ENCODE measurements around the gene ADAMTS14. TPM values are rescaled to one million over a fixed set of nuclear protein-coding genes. Genes with fewer than 3 reads are reported as not detected.
A peak's percentile ranks its signal among the peaks of the same experiment; 100 is the strongest.

ADAMTS14 gene
- total RNA-seq, 2 donors from 2014 or later: 0.44 to 0.79 TPM

DNA sequence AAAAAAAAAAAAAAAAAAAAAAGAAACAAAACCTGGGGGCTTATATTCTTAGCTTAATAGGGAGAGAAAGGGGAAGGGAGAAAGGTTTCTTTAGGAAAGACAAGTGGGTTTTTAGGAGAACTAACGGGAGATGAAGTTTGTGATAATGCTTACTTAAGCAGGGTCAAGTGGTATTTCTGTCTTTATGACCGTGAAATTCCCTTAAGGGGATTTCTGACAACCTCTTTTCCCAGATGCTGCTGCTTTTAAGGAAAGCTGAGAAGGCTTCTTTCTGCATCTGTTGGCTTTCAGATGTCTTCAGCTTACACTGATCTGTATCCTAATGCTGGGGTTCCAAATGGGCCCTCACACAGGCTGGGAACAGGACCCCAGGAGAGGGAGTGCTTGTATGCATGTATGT, 42.6 kb downstream of the ADAMTS14 start:
- H3K27me3 Mint-ChIP-seq (ENCODE audit: insufficient read depth): no peaks in the 10 kb centered on the region
- WGBS, 2 experiments (ENCODE audit: insufficient coverage in 1 of 2, insufficient read length in 1 of 2): 92 to 97% methylated on average over 2 of the region's 2 CpGs
- no peaks in the 10 kb centered on the region for H3K36me3 Mint-ChIP-seq (ENCODE audit: low read depth)
- no peaks in the 10 kb centered on the region for H3K27me3 ChIP-seq (ENCODE audit: control insufficient read depth, insufficient read depth, low read length, poor library complexity, severe bottlenecking)
- H3K9me3 ChIP-seq (ENCODE audit: control insufficient read depth, low read length): no peaks in the 10 kb centered on the region
- no peak overlapping the region for H3K27ac ChIP-seq (ENCODE audit: low read depth, low read length)
- no peaks in the 10 kb centered on the region for H3K4me1 ChIP-seq (ENCODE audit: control insufficient read depth, insufficient read depth, low read length)
- H3K36me3 ChIP-seq (ENCODE audit: control insufficient read depth, insufficient read depth, low read length): no peaks in the 10 kb centered on the region
- TF ChIP-seq, protein P1, sequence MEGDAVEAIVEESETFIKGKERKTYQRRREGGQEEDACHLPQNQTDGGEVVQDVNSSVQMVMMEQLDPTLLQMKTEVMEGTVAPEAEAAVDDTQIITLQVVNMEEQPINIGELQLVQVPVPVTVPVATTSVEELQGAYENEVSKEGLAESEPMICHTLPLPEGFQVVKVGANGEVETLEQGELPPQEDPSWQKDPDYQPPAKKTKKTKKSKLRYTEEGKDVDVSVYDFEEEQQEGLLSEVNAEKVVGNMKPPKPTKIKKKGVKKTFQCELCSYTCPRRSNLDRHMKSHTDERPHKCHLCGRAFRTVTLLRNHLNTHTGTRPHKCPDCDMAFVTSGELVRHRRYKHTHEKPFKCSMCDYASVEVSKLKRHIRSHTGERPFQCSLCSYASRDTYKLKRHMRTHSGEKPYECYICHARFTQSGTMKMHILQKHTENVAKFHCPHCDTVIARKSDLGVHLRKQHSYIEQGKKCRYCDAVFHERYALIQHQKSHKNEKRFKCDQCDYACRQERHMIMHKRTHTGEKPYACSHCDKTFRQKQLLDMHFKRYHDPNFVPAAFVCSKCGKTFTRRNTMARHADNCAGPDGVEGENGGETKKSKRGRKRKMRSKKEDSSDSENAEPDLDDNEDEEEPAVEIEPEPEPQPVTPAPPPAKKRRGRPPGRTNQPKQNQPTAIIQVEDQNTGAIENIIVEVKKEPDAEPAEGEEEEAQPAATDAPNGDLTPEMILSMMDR (conservative IDR thresholded peaks at IDR 0.05): no peak
- no peak overlapping the region for H3K27ac Mint-ChIP-seq
- H3K9me3 Mint-ChIP-seq: no peaks in the 10 kb centered on the region
- no peak for DNase-seq
- H3K9ac ChIP-seq (ENCODE audit: extremely low read depth, low read length, poor library complexity, severe bottlenecking): no peak overlapping the region
- H3K4me1 Mint-ChIP-seq: no peaks in the 10 kb centered on the region
- H3K4me3 ChIP-seq (ENCODE audit: low read length): no peak overlapping the region
- H3K4me3 Mint-ChIP-seq: no peak overlapping the region

DNA sequence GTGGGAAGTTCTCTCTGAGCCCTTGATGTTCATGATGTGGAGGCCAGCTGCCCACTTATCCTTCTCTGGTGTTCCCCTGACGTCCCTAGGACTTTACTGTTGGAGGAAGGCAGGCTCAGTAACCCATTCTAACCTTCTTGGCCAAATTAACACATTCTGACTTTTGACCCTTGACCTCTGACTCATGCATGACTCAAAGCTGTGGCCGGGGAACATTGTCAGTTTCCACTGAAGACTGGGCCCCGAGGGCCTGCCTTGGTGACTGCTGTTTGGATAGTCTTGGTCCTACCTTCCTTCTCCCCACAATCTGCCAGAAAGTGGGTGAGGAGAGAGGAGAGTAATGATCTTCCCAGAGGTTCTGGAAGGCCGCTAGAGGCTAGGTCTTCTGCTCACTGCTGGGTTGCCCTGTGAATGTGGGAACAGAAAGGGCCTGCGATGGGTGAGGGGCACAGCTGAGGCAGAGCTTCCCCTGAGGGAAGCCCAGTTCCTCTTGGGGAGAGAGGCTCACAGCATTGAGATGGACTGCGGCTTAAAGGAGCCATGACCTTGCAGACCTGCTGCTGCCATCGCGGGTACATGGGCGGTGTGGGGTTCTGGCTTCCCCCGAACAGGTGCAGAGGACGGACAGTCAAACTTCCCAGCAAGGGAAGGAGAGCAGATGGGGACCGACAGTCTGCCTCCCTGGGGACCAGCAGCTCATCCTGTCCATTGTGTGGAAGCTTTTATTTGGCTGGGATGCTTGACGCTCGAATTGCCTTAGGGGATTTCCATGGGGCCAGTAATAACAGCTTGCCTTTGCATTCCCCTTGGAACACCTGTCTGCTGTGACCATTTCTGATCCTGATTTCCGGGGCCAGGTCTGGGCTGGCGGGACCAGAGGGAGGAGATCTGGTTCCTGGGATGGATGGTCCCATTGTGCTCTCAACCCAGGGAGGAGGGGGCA, 43.8 kb downstream of the ADAMTS14 start:
- no peak overlapping the region for H3K27ac Mint-ChIP-seq
- no peaks in the 10 kb centered on the region for H3K27me3 Mint-ChIP-seq (ENCODE audit: insufficient read depth)
- Histone ChIP-seq H3K27ac (ENCODE audit: low read depth, low read length) (no peak overlapping the region), H3K4me1 (ENCODE audit: control insufficient read depth, insufficient read depth, low read length) (no peaks in the 10 kb centered on the region), H3K4me3 (ENCODE audit: low read length) (no peak overlapping the region), H3K9ac (ENCODE audit: extremely low read depth, low read length, poor library complexity, severe bottlenecking) (no peak overlapping the region), H3K27me3 (ENCODE audit: control insufficient read depth, insufficient read depth, low read length, poor library complexity, severe bottlenecking) (no peaks in the 10 kb centered on the region), H3K36me3 (ENCODE audit: control insufficient read depth, insufficient read depth, low read length) (no peaks in the 10 kb centered on the region), H3K9me3 (ENCODE audit: control insufficient read depth, low read length) (no peaks in the 10 kb centered on the region)
- no peaks in the 10 kb centered on the region for H3K36me3 Mint-ChIP-seq (ENCODE audit: low read depth)
- no peak for DNase-seq
- no peak overlapping the region for H3K4me3 Mint-ChIP-seq
- H3K4me1 Mint-ChIP-seq: no peaks in the 10 kb centered on the region
- no peaks in the 10 kb centered on the region for H3K9me3 Mint-ChIP-seq
- 81 to 91% methylated on average over 6 to 16 of the region's 16 CpGs for WGBS, 2 experiments (ENCODE audit: insufficient coverage in 1 of 2, insufficient read length in 1 of 2)
- TF ChIP-seq, protein P1 (conservative IDR thresholded peaks at IDR 0.05): no peak

DNA sequence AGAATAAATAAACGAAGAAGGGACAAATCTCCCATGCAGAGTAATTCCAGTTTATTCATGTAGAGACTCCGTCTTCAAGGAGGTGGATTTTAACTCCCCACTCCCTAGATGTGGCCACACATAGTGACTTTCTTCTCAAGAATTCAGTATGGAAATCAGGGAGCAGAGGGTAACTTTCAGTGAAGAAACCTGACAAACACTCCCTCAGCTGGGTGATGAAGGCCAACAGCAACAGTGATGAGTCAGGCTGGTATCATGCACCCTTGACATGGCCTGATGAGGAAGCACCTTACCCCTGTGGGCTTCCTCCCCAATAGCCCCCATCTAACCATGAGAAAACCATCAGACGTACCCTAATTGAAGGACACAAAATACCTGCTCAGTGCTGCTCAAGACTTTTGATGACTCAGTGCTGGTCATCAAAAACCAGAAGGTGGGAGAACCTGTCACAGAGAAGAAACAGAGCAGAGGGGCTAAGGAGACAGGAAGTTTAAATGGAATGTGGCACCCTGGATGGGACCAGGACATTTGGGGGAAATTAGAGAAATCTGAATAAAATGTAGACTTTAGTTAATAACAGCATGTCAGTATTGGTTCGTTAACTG, 50.6 kb downstream of the ADAMTS14 start:
- Mint-ChIP-seq H3K36me3 (ENCODE audit: low read depth) (no peaks in the 10 kb centered on the region), H3K4me1 (peaks cover 5% of the 10 kb centered on the region), H3K27ac (peak overlapping the region; percentile 0), H3K9me3 (no peaks in the 10 kb centered on the region), H3K27me3 (ENCODE audit: insufficient read depth) (no peaks in the 10 kb centered on the region), H3K4me3 (no peak overlapping the region)
- Histone ChIP-seq H3K27ac (ENCODE audit: low read depth, low read length) (no peak overlapping the region), H3K4me1 (ENCODE audit: control insufficient read depth, insufficient read depth, low read length) (no peaks in the 10 kb centered on the region), H3K9me3 (ENCODE audit: control insufficient read depth, low read length) (no peaks in the 10 kb centered on the region), H3K27me3 (ENCODE audit: control insufficient read depth, insufficient read depth, low read length, poor library complexity, severe bottlenecking) (no peaks in the 10 kb centered on the region), H3K9ac (ENCODE audit: extremely low read depth, low read length, poor library complexity, severe bottlenecking) (no peak overlapping the region), H3K36me3 (ENCODE audit: control insufficient read depth, insufficient read depth, low read length) (no peaks in the 10 kb centered on the region), H3K4me3 (ENCODE audit: low read length) (no peak overlapping the region)
- TF ChIP-seq, protein P1 (conservative IDR thresholded peaks at IDR 0.05): no peak
- WGBS, 2 experiments (ENCODE audit: insufficient coverage in 1 of 2, insufficient read length in 1 of 2): 88 to 92% methylated on average over 3 to 4 of the region's 4 CpGs
- no peak for DNase-seq

Data from endodermal cell (in vitro differentiated cells).